ENCODE results near the gene ZNF24.

ZNF24 gene

GRCh38 chr18:35345460-35345921 is 1.3 kb upstream of the ZNF24 start:
- no peaks in the 10 kb centered on the region for H3K9me2 ChIP-seq (replicated peaks; ENCODE audit: low read depth, low read length)

GRCh38 chr18:35344736-35345459 is 678 bp upstream of the ZNF24 start:
- Histone ChIP-seq H3K9ac (ENCODE audit: low read depth, low read length, poor library complexity, severe bottlenecking) (peak overlapping the region; percentile 93), H3K4me3 (ENCODE audit: low read length, poor library complexity, severe bottlenecking) (peak overlapping the region; percentile 92), H3K36me3 (ENCODE audit: insufficient read depth, low read length) (peaks cover 5% of the 10 kb centered on the region; the same call in 1 of the 2 replicates), H3K9me2 (replicated peaks; ENCODE audit: low read depth, low read length) (no peaks in the 10 kb centered on the region), H4K20me1 (ENCODE audit: insufficient read depth, low read length, poor library complexity, severe bottlenecking) (peaks cover 43% of the 10 kb centered on the region), H2AFZ (ENCODE audit: low read length) (peak overlapping the region; percentile 93), H3K27me3 (ENCODE audit: insufficient read depth, low read length, poor library complexity, severe bottlenecking) (no peaks in the 10 kb centered on the region), H3F3A (ENCODE audit: low read depth) (no peaks in the 10 kb centered on the region), H3K4me1 (ENCODE audit: insufficient read depth, low read length, poor library complexity, severe bottlenecking) (peaks cover 32% of the 10 kb centered on the region), H3K79me2 (ENCODE audit: insufficient read depth, low read length) (peaks cover 43% of the 10 kb centered on the region), H3K9me3 (ENCODE audit: insufficient read depth, low read depth, low read length) (no peaks in the 10 kb centered on the region), H3K4me2 (ENCODE audit: low read depth, low read length, poor library complexity, severe bottlenecking) (peak overlapping the region; percentile 84)
- TF ChIP-seq CTCF (conservative IDR thresholded peaks at IDR 0.05; ENCODE audit: low read length): no peak
- TF ChIP-seq EZH2phosphoT487 (IDR thresholded peaks at IDR 0.05; ENCODE audit: borderline replicate concordance): no peak

More at GRCh38 chr18:35345460-35345921, 1.3 kb upstream of the ZNF24 start:
- no peak for TF ChIP-seq CTCF (conservative IDR thresholded peaks at IDR 0.05; ENCODE audit: low read length)
- peak overlapping the region; percentile 23; the same call in 1 of the 2 replicates for H2AFZ ChIP-seq (ENCODE audit: low read length)
- no peaks in the 10 kb centered on the region for H3K9me3 ChIP-seq (ENCODE audit: insufficient read depth, low read depth, low read length)
- H3K79me2 ChIP-seq (ENCODE audit: insufficient read depth, low read length): peaks cover 37% of the 10 kb centered on the region
- no peak overlapping the region for H3K9ac ChIP-seq (ENCODE audit: low read depth, low read length, poor library complexity, severe bottlenecking)
- H3F3A ChIP-seq (ENCODE audit: low read depth): no peaks in the 10 kb centered on the region
- H3K4me1 ChIP-seq (ENCODE audit: insufficient read depth, low read length, poor library complexity, severe bottlenecking): peaks cover 26% of the 10 kb centered on the region
- H4K20me1 ChIP-seq (ENCODE audit: insufficient read depth, low read length, poor library complexity, severe bottlenecking): peaks cover 37% of the 10 kb centered on the region
- H3K27me3 ChIP-seq (ENCODE audit: insufficient read depth, low read length, poor library complexity, severe bottlenecking): no peaks in the 10 kb centered on the region
- no peak overlapping the region for H3K4me3 ChIP-seq (ENCODE audit: low read length, poor library complexity, severe bottlenecking)
- peak overlapping the region; percentile 84 for H3K4me2 ChIP-seq (ENCODE audit: low read depth, low read length, poor library complexity, severe bottlenecking)
- no peaks in the 10 kb centered on the region for H3K36me3 ChIP-seq (ENCODE audit: insufficient read depth, low read length)

GRCh38 chr18:35343488-35343935 is 708 bp downstream of the ZNF24 start:
- peak overlapping the region; percentile 84 for H3K4me2 ChIP-seq (ENCODE audit: low read depth, low read length, poor library complexity, severe bottlenecking)
- peaks cover 57% of the 10 kb centered on the region for H4K20me1 ChIP-seq (ENCODE audit: insufficient read depth, low read length, poor library complexity, severe bottlenecking)
- H3F3A ChIP-seq (ENCODE audit: low read depth): no peaks in the 10 kb centered on the region
- no peaks in the 10 kb centered on the region for H3K9me2 ChIP-seq (replicated peaks; ENCODE audit: low read depth, low read length)
- H3K4me3 ChIP-seq (ENCODE audit: low read length, poor library complexity, severe bottlenecking): peak overlapping the region; percentile 92
- H3K9me3 ChIP-seq (ENCODE audit: insufficient read depth, low read depth, low read length): no peaks in the 10 kb centered on the region
- H3K9ac ChIP-seq (ENCODE audit: low read depth, low read length, poor library complexity, severe bottlenecking): peak overlapping the region; percentile 93
- peaks cover 19% of the 10 kb centered on the region; the same call in 1 of the 2 replicates for H3K36me3 ChIP-seq (ENCODE audit: insufficient read depth, low read length)
- no peak overlapping the region for H2AFZ ChIP-seq (ENCODE audit: low read length)
- H3K27me3 ChIP-seq (ENCODE audit: insufficient read depth, low read length, poor library complexity, severe bottlenecking): no peaks in the 10 kb centered on the region
- H3K79me2 ChIP-seq (ENCODE audit: insufficient read depth, low read length): peaks cover 57% of the 10 kb centered on the region
- TF ChIP-seq CTCF (conservative IDR thresholded peaks at IDR 0.05; ENCODE audit: low read length) (no peak), EZH2phosphoT487 (IDR thresholded peaks at IDR 0.05; ENCODE audit: borderline replicate concordance) (no peak)
- peaks cover 45% of the 10 kb centered on the region for H3K4me1 ChIP-seq (ENCODE audit: insufficient read depth, low read length, poor library complexity, severe bottlenecking)

Data from Loucy (cell line).